Amygdala (tissue), 56 donors: Measurements from ENCODE around the gene PNLIPRP3.

Experiments
- DNase-seq, 56 donors: peaks; one replicate each; lab custom pipeline; 2025; lab: John Stamatoyannopoulos, UW

The PNLIPRP3 gene

GRCh38 chr10:116489460-116489859 lies 61.8 kb downstream of the PNLIPRP3 start:
- DNase-seq, result no peak

- no peak for DNase-seq
These were observed 62.5 kb downstream of the PNLIPRP3 start for GRCh38 chr10:116490028-116490662.

GRCh38 chr10:116504786-116505185 lies 77.1 kb downstream of the PNLIPRP3 start:
- no peak for DNase-seq

GRCh38 chr10:116510565-116510964 lies 82.9 kb downstream of the PNLIPRP3 start:
- no peak for DNase-seq

- no peak for DNase-seq
These were observed 83.7 kb downstream of the PNLIPRP3 start for GRCh38 chr10:116511365-116511764.

- DNase-seq, result peak in 2 of 56 donors; percentile 2 to 60
These were observed 94.0 kb downstream of the PNLIPRP3 start for GRCh38 chr10:116521424-116522290.

- DNase-seq, result no peak
These were observed 95.2 kb downstream of the PNLIPRP3 start for GRCh38 chr10:116522803-116523381.

GRCh38 chr10:116524736-116525135 lies 97.1 kb downstream of the PNLIPRP3 start:
- no peak for DNase-seq

GRCh38 chr10:116526219-116526618 lies 98.6 kb downstream of the PNLIPRP3 start:
- no peak for DNase-seq
